T-cell (primary cell): ENCODE data around the gene CABP4. TPM values are rescaled to one million over a fixed set of nuclear protein-coding genes. Genes with fewer than 3 reads are reported as not detected.
"Not testable (repeated sequence)": the region's sequence is repeated elsewhere in the genome, so short reads cannot be mapped to it uniquely, and the experiment has no call there.

Experiments
- ATAC-seq, 4 experiments: fragments of 200-7000 bp in 3 of 4; fragments of 150-1000 bp in 1 of 4; cut with Tn5 transposase; replicated peaks in 1 of 4; 1 replicate in 3 of 4; 2 replicates in 1 of 4; pipeline ENCODE4 v1.10.0; 2021; ENCODE audit warnings: moderate library complexity in 3 of 4, mild to moderate bottlenecking in 2 of 4, moderate number of reproducible peaks in 1 of 4
- CTCF ChIA-PET, 2 donors: fragments of 300-600 bp; sonication (Branson Sonifier 250); formaldehyde crosslinking; loops; one replicate each; lab custom pipeline; 2022; ENCODE audit warnings: antibody characterized with exemption in 2 of 2; lab: Charles Lee
- POLR2A ChIA-PET, 2 donors: fragments of 300-600 bp; sonication (Branson Sonifier 250); formaldehyde crosslinking; loops; one replicate each; lab custom pipeline; 2022; ENCODE audit warnings: antibody characterized with exemption in 2 of 2; lab: Charles Lee
- DNase-seq, 35 experiments: peaks; one replicate each; pipeline versions ENCODE4 v3.0.0 to v3.0.0-alpha.2; 2013 to 2023
- H3K27ac ChIP-seq: one replicate; pipeline ENCODE4 v1.5.1; 2013; ENCODE audit warnings: low read length
- H3K27me3 ChIP-seq, 2 experiments: replicated peaks in 1 of 2; 1 replicate in 1 of 2; 2 replicates in 1 of 2; pipeline versions ENCODE4 v1.6.1 to v1.7.0; 2013; ENCODE audit warnings: low read length in 1 of 2, mixed read lengths in 1 of 2; ENCODE audit not compliant: control insufficient read depth in 2 of 2, insufficient read depth in 2 of 2; ENCODE audit errors: extremely low read depth in 1 of 2
- H3K36me3 ChIP-seq, 2 donors: 1 replicate in 1 of 2; 2 replicates in 1 of 2; pipeline versions ENCODE4 v1.6.1 to v1.7.0; 2013; ENCODE audit warnings: low read length in 1 of 2; ENCODE audit not compliant: control insufficient read depth in 2 of 2, insufficient read depth in 1 of 2; ENCODE audit errors: extremely low read depth in 1 of 2
- H3K4me1 ChIP-seq, 2 experiments: 1 replicate in 1 of 2; 2 replicates in 1 of 2; pipeline versions ENCODE4 v1.6.1 to v1.7.0; 2013; ENCODE audit warnings: low read length in 2 of 2, mixed read lengths in 1 of 2; ENCODE audit not compliant: insufficient read depth in 2 of 2, control insufficient read depth in 1 of 2; ENCODE audit errors: extremely low read depth in 1 of 2
- H3K4me3 ChIP-seq, 2 donors: 1 replicate in 1 of 2; 2 replicates in 1 of 2; pipeline versions ENCODE4 v1.5.1 to v1.7.0; 2013; ENCODE audit warnings: mild to moderate bottlenecking in 2 of 2, low read length in 1 of 2, moderate library complexity in 1 of 2; ENCODE audit not compliant: control insufficient read depth in 1 of 2; ENCODE audit errors: extremely low read depth in 1 of 2
- H3K9me3 ChIP-seq: 2 replicates; pipeline ENCODE4 v1.7.0; 2013
- H3K27ac Mint-ChIP-seq, 2 donors: one replicate each; pipeline ENCODE4 v1.8.0; 2020 to 2021; ENCODE audit warnings: mild to moderate bottlenecking in 2 of 2, mixed read lengths in 2 of 2
- H3K27me3 Mint-ChIP-seq, 2 donors: one replicate each; pipeline ENCODE4 v1.8.0; 2021 to 2022; ENCODE audit warnings: mixed read lengths in 2 of 2
- H3K36me3 Mint-ChIP-seq: one replicate; pipeline ENCODE4 v1.8.0; 2021; ENCODE audit warnings: mixed read lengths
- H3K4me1 Mint-ChIP-seq, 3 donors: one replicate each; pipeline ENCODE4 v1.8.0; 2020 to 2022; ENCODE audit warnings: mixed read lengths in 3 of 3, mild to moderate bottlenecking in 1 of 3
- H3K4me3 Mint-ChIP-seq, 3 donors: one replicate each; pipeline ENCODE4 v1.8.0; 2020 to 2022; ENCODE audit warnings: mild to moderate bottlenecking in 3 of 3, mixed read lengths in 3 of 3, moderate library complexity in 3 of 3
- H3K9me3 Mint-ChIP-seq, 3 donors: one replicate each; pipeline ENCODE4 v1.8.0; 2020 to 2022; ENCODE audit warnings: mixed read lengths in 3 of 3
- WGBS: methylation state at CpG from one replicate; pipeline ENCODE4 v1.1.5; 2013; ENCODE audit warnings: missing lambda C conversion rate; ENCODE audit not compliant: insufficient coverage; 5-methylcytosine and 5-hydroxymethylcytosine counted together
- total RNA-seq, 35 experiments: library from RNA in 6 of 35; stranded (reverse) in 6 of 35; fragments of 120-200 nt in 1 of 35; gene quantifications; one replicate each; pipeline versions ENCODE4 v1.2.1 to v1.2.4 and lab custom pipeline; 2013 to 2026

CABP4 gene
- total RNA-seq, 5 donors from 2014 or later (not counting 1 experiment from before 2014, with no cell fraction given): 3.5 to 16.0 (median 5.6) TPM

DNA sequence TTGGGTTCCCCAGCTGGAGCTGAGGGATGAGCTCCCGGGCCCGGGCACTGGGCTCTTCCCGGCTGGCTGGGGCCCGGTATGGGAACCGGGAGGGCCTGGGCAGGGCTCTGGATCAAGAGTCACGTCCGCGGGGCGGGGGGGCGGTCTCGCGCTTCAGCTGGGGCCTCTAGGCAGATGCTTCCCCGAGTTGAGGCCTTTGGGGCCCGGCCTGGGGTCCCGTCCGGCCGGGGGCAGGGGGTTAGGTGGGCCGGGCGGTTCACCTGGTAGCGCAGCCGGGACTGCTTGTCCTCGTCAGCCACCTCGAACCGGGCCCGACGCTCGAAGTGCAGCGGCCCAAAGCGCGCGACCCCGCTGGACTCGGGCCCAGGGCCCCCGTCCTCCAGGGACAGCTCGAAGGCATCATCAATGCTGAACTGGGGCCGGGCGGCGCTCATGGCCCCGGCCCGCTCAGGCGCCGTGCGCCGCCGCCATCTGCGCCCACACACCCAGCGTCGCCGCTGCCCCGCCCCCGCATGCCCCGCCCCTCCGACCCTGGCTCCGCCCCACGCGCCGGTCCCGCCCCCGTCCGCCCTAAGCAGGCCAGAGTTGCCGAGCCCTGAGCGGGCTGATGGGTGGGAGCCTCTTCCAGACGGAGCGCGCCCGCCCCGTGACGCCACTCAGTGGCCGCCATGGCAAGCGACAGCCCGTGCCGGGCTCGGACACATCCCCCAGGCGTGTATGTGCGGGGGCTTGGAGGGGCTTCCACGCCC is 13.8 kb downstream of the CABP4 start, which contains the start of gene TMEM134:
TSS of gene TMEM134 (minus strand) at position 493 of the 749 bp plus-strand sequence. CDS start at position 434, 59 bp downstream.
- H3K4me1 ChIP-seq: peaks cover 11 to 55% of the 10 kb centered on the region in 2 experiments
- ChIA-PET CTCF (interaction anchor here in 1 of 2 donors (0.7 to 1.5 kb wide), 3 partner anchors 32 to 85 kb away, joined by 4 to 10 read pairs (median 7); partner anchors contain the start of genes PPP1CA and PTPRCAP), POLR2A (interaction anchor here (0.6 to 1.3 kb wide), 2 partner anchors 32 to 146 kb away, joined by 3 to 4 read pairs; no protein-coding TSS in a partner anchor)
- H3K4me3 ChIP-seq: peak within 1 kb of the TSS; percentile 80 to 84
- peak within 1 kb of the TSS; percentile 67 for H3K27ac ChIP-seq
- Mint-ChIP-seq H3K4me3 (peak within 1 kb of the TSS; percentile 83 to 88 (median 87)), H3K27me3 (no peaks in the 10 kb centered on the region), H3K9me3 (no peaks in the 10 kb centered on the region), H3K4me1 (peaks cover 32 to 44% (median 36%) of the 10 kb centered on the region in 3 donors), H3K36me3 (no peaks in the 10 kb centered on the region), H3K27ac (peak within 1 kb of the TSS; percentile 89 to 93)
- no peaks in the 10 kb centered on the region for H3K27me3 ChIP-seq
- H3K9me3 ChIP-seq: no peaks in the 10 kb centered on the region
- H3K36me3 ChIP-seq: peaks cover 4 to 7% of the 10 kb centered on the region in 2 donors
- under 1% methylated on average over 76 of the region's 76 CpGs for WGBS
- DNase-seq (peak; percentile 81 to 95 (median 88)), ATAC-seq (peak; percentile 73 to 79 (median 78))

DNA sequence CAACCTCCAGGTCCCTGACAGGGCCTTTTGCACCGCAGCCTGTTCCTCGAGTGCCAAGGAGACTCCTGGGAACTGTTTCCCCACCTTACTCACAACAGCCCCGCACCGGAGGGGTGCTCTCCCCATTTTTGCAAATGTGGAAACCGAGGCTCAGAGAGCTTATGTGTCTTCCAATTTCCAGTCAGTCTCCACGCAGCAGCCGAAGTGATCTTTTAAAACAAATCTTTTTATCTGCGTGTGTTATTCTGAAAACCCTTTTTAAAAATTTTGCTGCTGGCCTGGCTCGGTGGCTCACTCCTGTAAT is 14.3 kb downstream of the CABP4 start:
- H3K4me3 Mint-ChIP-seq: peak overlapping the region; percentile 74 to 88 (median 87)
- peaks cover 4 to 7% of the 10 kb centered on the region in 2 donors for H3K36me3 ChIP-seq
- ATAC-seq: no peak
- H3K4me1 Mint-ChIP-seq: peaks cover 29 to 40% (median 31%) of the 10 kb centered on the region in 3 donors
- ChIA-PET CTCF (interaction anchor here in 1 of 2 donors (0.7 kb wide), 1 partner anchor 85 kb away, joined by 4 read pairs; no protein-coding TSS in a partner anchor), POLR2A (no interaction called here)
- H3K27me3 Mint-ChIP-seq: no peaks in the 10 kb centered on the region
- no peak for DNase-seq
- 20% methylated on average over 9 of the region's 9 CpGs for WGBS
- H3K9me3 ChIP-seq: no peaks in the 10 kb centered on the region
- H3K27me3 ChIP-seq: no peaks in the 10 kb centered on the region
- peaks cover 8 to 50% of the 10 kb centered on the region in 2 experiments for H3K4me1 ChIP-seq
- H3K4me3 ChIP-seq: peak overlapping the region; percentile 56 to 72
- peak overlapping the region; percentile 67 for H3K27ac ChIP-seq
- no peaks in the 10 kb centered on the region for H3K36me3 Mint-ChIP-seq
- H3K9me3 Mint-ChIP-seq: no peaks in the 10 kb centered on the region
- H3K27ac Mint-ChIP-seq: peak overlapping the region; percentile 85 to 91

DNA sequence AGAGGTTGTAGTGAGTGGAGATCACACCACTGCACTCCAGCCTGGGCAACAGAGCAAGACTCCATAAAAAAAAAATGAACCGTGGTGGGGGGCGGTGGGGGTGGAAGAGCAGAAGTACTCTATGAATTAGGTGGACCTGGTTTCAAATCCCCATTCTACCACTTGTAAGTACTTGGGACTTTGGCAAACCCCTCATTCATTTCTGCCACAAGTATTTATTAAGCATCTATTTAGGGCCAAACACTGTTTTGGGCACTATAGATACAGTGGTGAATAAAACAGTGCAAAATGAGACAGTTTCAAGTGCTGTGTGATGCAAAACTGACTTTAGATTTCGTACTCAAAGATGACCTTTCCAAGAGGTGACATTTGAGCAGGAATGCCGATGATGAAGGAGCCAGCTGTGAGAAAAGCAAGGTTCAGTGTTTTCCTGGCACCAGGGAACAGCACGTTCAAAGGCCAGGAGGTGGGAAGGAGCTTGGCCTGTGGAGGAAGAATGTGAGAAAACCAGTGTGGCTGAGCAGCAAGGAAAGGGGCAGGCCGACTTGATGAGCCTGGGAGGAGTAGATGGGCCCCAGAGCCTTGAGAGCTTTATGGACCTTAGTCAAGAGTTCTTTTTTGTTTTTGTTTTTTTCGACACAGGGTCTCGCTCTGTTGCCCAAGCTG is 15.3 kb downstream of the CABP4 start:
- WGBS: 89% methylated on average over 5 of the region's 8 CpGs
- Mint-ChIP-seq H3K9me3 (no peaks in the 10 kb centered on the region), H3K27ac (peak overlapping the region in 1 of 2 donors; percentile 91), H3K4me3 (peak overlapping the region; percentile 17 to 88 (median 74)), H3K4me1 (peaks cover 24 to 32% (median 26%) of the 10 kb centered on the region in 3 donors), H3K36me3 (no peaks in the 10 kb centered on the region), H3K27me3 (no peaks in the 10 kb centered on the region)
- H3K4me3 ChIP-seq: no peak overlapping the region
- H3K36me3 ChIP-seq: peaks cover 4 to 7% of the 10 kb centered on the region in 2 donors
- ChIA-PET POLR2A (no interaction called here), CTCF (no interaction called here)
- H3K27ac ChIP-seq: no peak overlapping the region
- peaks cover 8 to 42% of the 10 kb centered on the region in 2 experiments for H3K4me1 ChIP-seq
- H3K9me3 ChIP-seq: no peaks in the 10 kb centered on the region
- ATAC-seq (no peak), DNase-seq (no peak)
- no peaks in the 10 kb centered on the region for H3K27me3 ChIP-seq

DNA sequence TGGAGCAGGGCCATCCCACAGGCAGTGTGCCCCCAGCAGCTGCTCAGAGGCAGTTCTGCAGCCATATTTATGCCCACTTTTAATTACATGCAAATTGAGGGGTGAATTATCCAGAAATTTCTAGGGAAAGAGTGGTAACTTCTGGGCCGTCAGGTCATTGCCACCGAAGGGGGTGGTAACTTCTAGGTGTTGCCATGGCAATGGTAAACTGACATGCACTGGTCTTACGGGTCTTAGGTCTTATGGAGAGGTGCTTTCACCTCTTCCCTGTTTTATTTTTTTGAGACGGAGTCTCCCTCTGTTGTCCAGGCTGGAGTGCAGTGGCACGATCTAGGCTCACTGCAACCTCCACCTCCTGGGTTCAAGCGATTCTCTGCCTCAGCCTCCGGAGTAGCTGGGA is 17.7 kb downstream of the CABP4 start:
- POLR2A ChIA-PET: no interaction called here
- no peak for ATAC-seq

DNA sequence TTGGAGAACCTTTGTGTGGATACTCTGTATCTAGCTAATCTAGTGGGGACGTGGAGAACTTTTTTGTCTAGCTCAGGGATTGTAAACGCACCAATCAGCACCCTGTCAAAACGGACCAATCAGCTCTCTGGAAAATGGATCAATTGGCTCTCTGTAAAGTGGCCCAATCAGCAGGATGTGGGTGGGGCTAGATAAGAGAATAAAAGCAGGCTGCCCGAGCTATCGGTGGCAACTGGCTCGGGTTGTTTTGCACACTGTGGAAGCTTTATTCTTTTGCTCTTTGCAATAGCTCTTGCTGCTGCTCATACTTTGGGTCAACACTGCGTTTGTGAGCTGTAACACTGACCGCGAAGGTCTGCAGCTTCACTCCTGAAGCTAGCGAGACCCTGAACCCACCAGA is 21.5 kb downstream of the CABP4 start:
- WGBS: 87% methylated on average over 10 of the region's 10 CpGs
- POLR2A ChIA-PET, H3K9me3 ChIP-seq, ATAC-seq, H3K27ac ChIP-seq, H3K4me1 Mint-ChIP-seq, CTCF ChIA-PET, H3K27ac Mint-ChIP-seq, H3K27me3 ChIP-seq, H3K36me3 Mint-ChIP-seq, H3K4me3 ChIP-seq, H3K36me3 ChIP-seq, H3K4me1 ChIP-seq, H3K4me3 Mint-ChIP-seq, H3K27me3 Mint-ChIP-seq, H3K9me3 Mint-ChIP-seq, DNase-seq: not testable (repeated sequence)

More for the DNA sequence above, 17.7 kb downstream of the CABP4 start:
- Mint-ChIP-seq H3K36me3 (no peaks in the 10 kb centered on the region), H3K27me3 (no peaks in the 10 kb centered on the region), H3K4me1 (peaks cover 8 to 14% (median 9%) of the 10 kb centered on the region in 3 donors), H3K4me3 (no peak overlapping the region), H3K27ac (no peak overlapping the region), H3K9me3 (no peaks in the 10 kb centered on the region)
- Histone ChIP-seq H3K36me3 (no peaks in the 10 kb centered on the region), H3K27me3 (no peaks in the 10 kb centered on the region), H3K27ac (no peak overlapping the region), H3K9me3 (no peaks in the 10 kb centered on the region), H3K4me1 (peaks cover 6 to 17% of the 10 kb centered on the region in 2 experiments), H3K4me3 (no peak overlapping the region)
- WGBS: 88% methylated on average over 4 of the region's 7 CpGs
- DNase-seq: no peak
- CTCF ChIA-PET: no interaction called here

DNA sequence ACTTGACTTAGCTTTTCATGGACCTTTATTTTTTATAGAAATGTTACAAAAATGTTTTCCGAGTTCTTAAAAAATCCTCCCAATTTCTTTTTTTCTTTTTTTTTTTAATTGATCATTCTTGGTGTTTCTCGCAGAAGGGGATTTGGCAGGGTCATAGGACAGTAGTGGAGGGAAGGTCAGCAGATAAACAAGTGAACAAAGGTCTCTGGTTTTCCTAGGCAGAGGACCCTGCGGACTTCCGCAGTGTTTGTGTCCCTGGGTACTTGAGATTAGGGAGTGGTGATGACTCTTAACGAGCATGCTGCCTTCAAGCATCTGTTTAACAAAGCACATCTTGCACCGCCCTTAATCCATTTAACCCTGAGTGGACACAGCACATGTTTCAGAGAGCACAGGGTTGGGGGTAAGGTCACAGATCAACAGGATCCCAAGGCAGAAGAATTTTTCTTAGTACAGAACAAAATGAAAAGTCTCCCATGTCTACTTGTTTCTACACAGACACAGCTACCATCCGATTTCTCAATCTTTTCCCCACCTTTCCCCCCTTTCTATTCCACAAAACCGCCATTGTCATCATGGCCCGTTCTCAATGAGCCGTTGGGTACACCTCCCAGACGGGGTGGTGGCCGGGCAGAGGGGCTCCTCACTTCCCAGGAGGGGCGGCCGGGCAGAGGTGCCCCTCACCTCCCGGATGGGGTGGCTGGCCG is 22.3 kb downstream of the CABP4 start:
- H3K27me3 Mint-ChIP-seq, H3K9me3 Mint-ChIP-seq, H3K4me1 Mint-ChIP-seq, H3K4me3 ChIP-seq, H3K9me3 ChIP-seq, H3K27ac Mint-ChIP-seq, ATAC-seq, H3K27me3 ChIP-seq, H3K36me3 ChIP-seq, H3K4me3 Mint-ChIP-seq, H3K27ac ChIP-seq, DNase-seq, H3K36me3 Mint-ChIP-seq: not testable (repeated sequence)
- ChIA-PET POLR2A (interaction anchor here in 1 of 2 donors (0.6 kb wide), 1 partner anchor 66 kb away, joined by 11 read pairs; no protein-coding TSS in a partner anchor), CTCF (interaction anchor here in 1 of 2 donors (0.7 kb wide), 1 partner anchor 48 kb away, joined by 8 read pairs; no protein-coding TSS in a partner anchor)
- no CpG with 5 or more reads among the region's 16 CpGs for WGBS
- peaks cover 0 to 10% of the 10 kb centered on the region in 2 experiments for H3K4me1 ChIP-seq
